ENCODE data around the gene SLC25A11.

The SLC25A11 gene

DNA sequence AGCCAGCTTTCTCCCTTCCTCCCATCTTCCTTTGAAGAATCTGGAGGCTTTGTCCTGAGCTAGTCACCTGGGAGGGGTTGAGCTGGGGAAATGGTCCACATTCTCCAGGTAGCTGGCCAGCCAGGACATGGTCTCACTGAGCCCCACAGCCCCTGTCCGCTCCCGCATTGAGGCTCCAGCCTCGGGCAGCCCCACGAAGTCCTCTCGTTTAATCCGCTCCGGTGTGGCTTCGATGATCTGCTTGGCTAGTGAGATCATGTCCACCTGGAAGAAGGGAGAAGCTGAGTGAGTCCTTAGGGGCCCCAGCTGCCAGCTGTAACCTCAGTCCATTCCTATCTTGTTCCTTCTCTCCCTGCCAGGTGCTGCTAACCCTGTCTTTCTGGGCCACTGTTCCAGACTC is 30.4 kb upstream of the SLC25A11 start:
- no peak for DNase-seq (ENCODE audit: low read depth)
- H3K4me3 ChIP-seq (ENCODE audit: low read length): no peak overlapping the region
- TF ChIP-seq, protein P1, sequence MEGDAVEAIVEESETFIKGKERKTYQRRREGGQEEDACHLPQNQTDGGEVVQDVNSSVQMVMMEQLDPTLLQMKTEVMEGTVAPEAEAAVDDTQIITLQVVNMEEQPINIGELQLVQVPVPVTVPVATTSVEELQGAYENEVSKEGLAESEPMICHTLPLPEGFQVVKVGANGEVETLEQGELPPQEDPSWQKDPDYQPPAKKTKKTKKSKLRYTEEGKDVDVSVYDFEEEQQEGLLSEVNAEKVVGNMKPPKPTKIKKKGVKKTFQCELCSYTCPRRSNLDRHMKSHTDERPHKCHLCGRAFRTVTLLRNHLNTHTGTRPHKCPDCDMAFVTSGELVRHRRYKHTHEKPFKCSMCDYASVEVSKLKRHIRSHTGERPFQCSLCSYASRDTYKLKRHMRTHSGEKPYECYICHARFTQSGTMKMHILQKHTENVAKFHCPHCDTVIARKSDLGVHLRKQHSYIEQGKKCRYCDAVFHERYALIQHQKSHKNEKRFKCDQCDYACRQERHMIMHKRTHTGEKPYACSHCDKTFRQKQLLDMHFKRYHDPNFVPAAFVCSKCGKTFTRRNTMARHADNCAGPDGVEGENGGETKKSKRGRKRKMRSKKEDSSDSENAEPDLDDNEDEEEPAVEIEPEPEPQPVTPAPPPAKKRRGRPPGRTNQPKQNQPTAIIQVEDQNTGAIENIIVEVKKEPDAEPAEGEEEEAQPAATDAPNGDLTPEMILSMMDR (IDR thresholded peaks at IDR 0.05; ENCODE audit: insufficient read depth, low read depth, low read length, missing control alignments): no peak

DNA sequence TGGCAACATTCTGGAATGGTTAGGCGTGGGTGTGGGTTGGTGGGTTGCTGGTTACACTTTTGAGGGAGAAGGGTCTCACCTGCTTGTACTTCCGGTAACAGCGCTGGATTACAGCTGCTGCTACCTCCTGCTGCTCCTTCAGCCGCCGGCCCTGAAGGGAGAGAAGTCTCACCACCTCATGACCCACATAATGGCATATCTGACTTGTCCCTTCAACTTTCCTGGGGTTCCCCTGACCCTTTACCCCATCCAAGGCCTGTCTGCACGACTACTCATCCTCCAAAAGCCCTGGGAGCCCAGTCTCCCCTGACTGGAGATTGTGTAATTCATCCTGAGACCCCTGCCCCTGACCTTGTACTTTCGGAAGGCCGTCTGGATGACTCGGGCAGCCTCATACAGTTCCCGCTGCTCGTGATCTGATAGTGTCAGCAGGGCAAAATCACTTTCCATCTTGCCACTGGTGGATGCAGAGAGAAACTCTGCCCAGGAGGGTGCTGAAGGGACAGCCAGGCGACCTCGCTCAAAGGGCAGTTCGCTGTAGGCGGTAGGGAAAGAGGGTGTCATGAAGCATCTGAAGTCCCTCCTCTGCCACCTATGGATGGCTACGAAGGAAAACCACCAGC is 29.8 kb upstream of the SLC25A11 start:
- H3K4me3 ChIP-seq (ENCODE audit: low read length): no peak overlapping the region
- TF ChIP-seq, protein P1 (IDR thresholded peaks at IDR 0.05; ENCODE audit: insufficient read depth, low read depth, low read length, missing control alignments): no peak
- no peak for DNase-seq (ENCODE audit: low read depth)

DNA sequence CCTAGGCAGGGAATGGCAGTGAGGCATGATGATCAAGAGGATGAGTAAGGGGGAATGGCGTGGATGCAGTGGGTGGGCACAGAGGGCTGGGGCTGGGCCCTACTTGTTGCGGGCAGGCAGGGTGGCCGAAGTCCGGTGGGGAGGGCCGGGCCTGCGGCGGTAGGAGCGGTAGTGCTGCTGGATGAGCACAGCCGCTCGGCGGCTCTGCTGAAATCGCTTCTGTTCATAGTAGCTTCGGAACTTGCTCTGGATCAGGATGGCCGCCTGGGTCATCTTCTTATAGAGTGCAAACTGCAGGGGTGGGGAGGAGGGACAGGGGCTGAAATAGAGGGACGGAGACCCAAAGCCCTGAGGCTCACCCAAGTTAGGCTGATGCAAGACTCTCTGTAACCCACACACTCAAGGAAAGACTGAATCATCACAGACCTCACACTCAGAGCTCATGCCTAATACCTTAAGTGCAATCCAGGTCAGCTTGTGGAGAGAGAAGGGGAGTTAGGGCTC is 29.3 kb upstream of the SLC25A11 start:
- peak; percentile 89 for DNase-seq (ENCODE audit: low read depth)
- H3K4me3 ChIP-seq (ENCODE audit: low read length): peak overlapping the region; percentile 84
- TF ChIP-seq, protein P1 (IDR thresholded peaks at IDR 0.05; ENCODE audit: insufficient read depth, low read depth, low read length, missing control alignments): no peak

DNA sequence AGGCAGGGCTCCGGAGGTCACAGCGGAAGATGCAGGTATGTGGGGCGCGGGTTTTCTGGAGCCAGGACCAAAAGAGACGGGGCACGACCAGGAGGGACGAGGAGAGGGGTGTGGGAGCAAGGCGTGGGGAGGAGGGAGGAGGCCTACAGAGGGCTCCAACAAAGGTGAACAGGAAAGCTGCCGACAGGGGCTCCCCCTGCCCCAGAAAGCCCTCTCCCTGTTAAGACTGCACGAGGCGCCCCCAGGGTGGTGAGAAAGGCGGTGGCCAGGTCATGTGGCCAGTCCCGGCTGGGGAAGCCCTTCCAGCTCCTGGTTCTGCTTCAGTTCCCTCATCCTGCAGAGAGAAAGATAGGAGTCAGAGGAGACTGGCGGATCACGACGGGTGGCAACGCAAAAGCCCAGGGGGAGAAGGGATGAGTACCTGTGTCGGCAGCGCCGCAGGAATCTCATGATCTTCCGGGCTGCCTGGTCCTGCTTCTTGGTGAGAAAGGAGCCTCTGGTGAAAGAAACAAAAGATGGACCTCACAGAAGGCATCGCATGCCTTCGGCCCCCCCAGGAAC is 28.7 kb upstream of the SLC25A11 start:
- TF ChIP-seq, protein P1 (IDR thresholded peaks at IDR 0.05; ENCODE audit: insufficient read depth, low read depth, low read length, missing control alignments): no peak
- peak overlapping the region; percentile 84 for H3K4me3 ChIP-seq (ENCODE audit: low read length)
- peak; percentile 63 for DNase-seq (ENCODE audit: low read depth)

DNA sequence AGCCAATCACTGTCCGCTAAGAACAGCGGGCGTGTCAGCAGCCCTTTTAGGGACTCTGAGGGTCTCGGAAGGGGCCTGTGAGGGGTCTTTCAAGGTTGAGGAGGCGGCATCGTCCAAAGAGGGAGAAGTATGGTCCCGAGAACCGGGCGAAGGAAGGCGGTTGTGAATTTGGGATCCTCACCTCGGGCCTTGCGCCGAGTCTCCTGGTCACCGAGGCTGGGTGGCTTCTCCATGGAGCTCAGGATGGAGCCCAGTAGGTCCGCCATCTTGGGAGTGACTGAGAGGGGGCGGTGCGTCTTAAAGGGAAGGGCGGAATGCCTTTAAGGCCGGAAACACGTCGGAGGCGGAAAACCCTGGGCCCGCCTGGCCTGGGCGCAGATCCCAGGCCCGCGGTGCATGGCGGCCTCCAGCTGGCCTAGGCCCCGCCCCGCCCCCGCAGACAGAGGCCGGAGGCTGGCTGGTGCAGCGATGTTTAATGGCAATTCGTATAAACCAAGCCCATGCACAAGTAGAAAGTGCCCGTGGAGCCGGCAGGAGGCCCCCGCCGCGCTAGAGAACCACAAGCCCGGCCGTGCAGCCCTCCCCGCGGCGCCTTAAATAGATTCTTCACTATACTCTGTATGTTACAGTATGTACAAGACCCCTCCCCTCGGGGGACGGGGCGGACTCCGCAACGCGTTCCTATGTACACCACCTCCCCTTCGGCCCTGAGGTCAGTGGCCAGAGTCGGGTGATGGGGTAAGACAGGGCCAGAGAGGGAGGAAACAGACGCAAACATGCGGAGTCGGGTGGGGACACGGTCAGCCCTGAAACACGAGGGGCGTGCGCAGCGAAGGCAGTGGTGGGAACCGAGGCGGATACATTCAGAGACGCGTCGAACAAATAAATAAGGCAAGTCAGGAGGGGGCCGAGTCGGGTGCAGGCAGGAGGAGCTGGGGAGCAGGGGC is 28.0 kb upstream of the SLC25A11 start, which contains the start of gene SPAG7:
Gene SPAG7 (minus strand): TSS at position 279 of the 947 bp plus-strand sequence. CDS start 13 bp downstream, at position 266.
- TF ChIP-seq, protein P1 (IDR thresholded peaks at IDR 0.05; ENCODE audit: insufficient read depth, low read depth, low read length, missing control alignments): no peak
- DNase-seq (ENCODE audit: low read depth): peak; percentile 98
- H3K4me3 ChIP-seq (ENCODE audit: low read length): peak within 1 kb of the TSS; percentile 84

DNA sequence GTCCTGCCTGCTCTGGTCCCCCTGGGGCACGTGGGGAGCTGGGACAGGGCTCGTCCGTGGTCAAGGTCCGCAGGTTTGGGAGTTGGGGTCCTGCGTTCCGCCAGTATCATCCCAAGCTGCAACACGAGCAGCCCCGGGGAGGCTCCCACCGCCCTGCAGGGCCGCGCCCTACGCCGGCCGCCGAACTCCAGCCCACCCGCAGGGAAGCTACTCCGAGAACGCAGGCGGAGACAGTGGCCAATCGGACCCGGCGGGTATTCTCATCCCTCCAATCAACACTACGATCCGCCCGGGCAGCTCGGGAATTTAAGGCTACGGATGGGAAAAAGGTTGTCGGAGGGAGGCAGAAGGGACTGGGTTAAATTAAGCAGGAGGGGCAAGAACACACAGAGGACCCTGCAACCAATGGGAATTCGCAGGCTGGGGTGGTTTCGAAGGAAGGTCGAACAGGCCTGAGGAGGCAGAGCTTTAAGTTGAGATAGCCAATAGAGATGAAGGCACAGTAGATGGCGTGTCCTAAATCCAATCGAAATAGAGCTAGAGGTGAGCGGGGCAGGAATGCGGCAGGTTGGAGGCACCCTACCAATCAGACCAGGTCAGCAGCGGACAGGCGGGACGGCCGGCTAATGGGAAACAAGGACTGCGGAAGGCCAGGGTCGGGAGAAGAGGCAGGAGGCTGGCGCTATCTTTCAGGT is 27.1 kb upstream of the SLC25A11 start:
- TF ChIP-seq, protein P1 (IDR thresholded peaks at IDR 0.05; ENCODE audit: insufficient read depth, low read depth, low read length, missing control alignments): no peak
- peak overlapping the region; percentile 84 for H3K4me3 ChIP-seq (ENCODE audit: low read length)
- peak; percentile 100 for DNase-seq (ENCODE audit: low read depth)

All from epithelial cell of esophagus (primary cell).